ENCODE data around the gene ZNF778. TPM values are rescaled to one million over a fixed set of nuclear protein-coding genes. Genes with fewer than 3 reads are reported as not detected.

The ZNF778 gene
- total and polyA plus RNA-seq, 2 of the 8 experiments (the other 6 are each of a cell fraction or from before 2014, with no cell fraction given): 9.5 to 21.9 TPM

GRCh38 chr16:89266521-89267134 is 49.1 kb downstream of the ZNF778 start:
- peak overlapping the region; percentile 80; the same call in 1 of the 2 replicates for H4K8ac ChIP-seq (ENCODE audit: extremely low read depth, insufficient read depth, low read length)
- DNase-seq (ENCODE audit: low read depth in 1 of 2, low spot score in 2 of 2): no peak
- H2BK15ac ChIP-seq (ENCODE audit: low read length): no peak overlapping the region
- H3K56ac ChIP-seq (replicated peaks; ENCODE audit: insufficient read length, low read depth, low read length): no peak overlapping the region
- H2BK5ac ChIP-seq (ENCODE audit: low read depth, low read length): no peak overlapping the region
- H4K5ac ChIP-seq (ENCODE audit: insufficient read length, low read depth, low read length): no peak overlapping the region
- H3K27ac ChIP-seq (ENCODE audit: low read depth, low read length): no peak overlapping the region
- H3K79me1 ChIP-seq (ENCODE audit: low read depth, low read length): peaks cover 2% of the 10 kb centered on the region
- H3K4me2 ChIP-seq (ENCODE audit: insufficient read depth in 1 of 2, low read depth in 2 of 2, low read length in 2 of 2): no peak overlapping the region
- no peak overlapping the region for H2AFZ ChIP-seq (ENCODE audit: low read length)
- POLR2A ChIA-PET (ENCODE audit: partially characterized antibody): interaction anchor here (0.9 to 2.0 kb wide), 8 partner anchors 8 to 382 kb away, joined by 3 to 8 read pairs (median 4); no protein-coding TSS in a partner anchor
- FAIRE-seq: no peak
- H3K18ac ChIP-seq (ENCODE audit: extremely low read depth, low read length): no peak overlapping the region
- H3K4me1 ChIP-seq (replicated peaks in 1 of 4; ENCODE audit: control insufficient read depth in 3 of 4, insufficient read depth in 4 of 4, low read length in 3 of 4): no peaks in the 10 kb centered on the region
- no peak overlapping the region for H3K14ac ChIP-seq (ENCODE audit: insufficient read length)
- no peaks in the 10 kb centered on the region; a peak in 1 of 4 replicates for H3K9me3 ChIP-seq (ENCODE audit: insufficient read depth in 2 of 2, low read depth in 1 of 2, low read length in 1 of 2)
- no peak overlapping the region for H2AK5ac ChIP-seq (ENCODE audit: low read depth, low read length)
- H3K4ac ChIP-seq (replicated peaks; ENCODE audit: insufficient read length, low read depth, low read length): no peak overlapping the region
- CTCF ChIA-PET (ENCODE audit: partially characterized antibody): interaction anchor here (0.6 to 2.4 kb wide), 4 partner anchors 9 to 291 kb away, joined by 3 to 14 read pairs (median 6); no protein-coding TSS in a partner anchor
- H3K27me3 ChIP-seq (replicated peaks in 1 of 4; ENCODE audit: control insufficient read depth in 3 of 4, extremely low read depth in 1 of 4, insufficient read depth in 3 of 4, low read length in 3 of 4): no peaks in the 10 kb centered on the region
- H3K23me2 ChIP-seq (ENCODE audit: low read depth, low read length): no peaks in the 10 kb centered on the region
- no peak overlapping the region for H3K4me3 ChIP-seq (ENCODE audit: extremely low read depth in 1 of 4, insufficient read depth in 2 of 4, low read depth in 3 of 4, low read length in 4 of 4)
- H2BK120ac ChIP-seq (replicated peaks; ENCODE audit: low read depth, low read length): no peak overlapping the region
- H3K36me3 ChIP-seq (ENCODE audit: control insufficient read depth in 2 of 4, insufficient read depth in 4 of 4, low read length in 3 of 4): peaks cover 5 to 37% (median 22%) of the 10 kb centered on the region in 4 experiments
- H2BK12ac ChIP-seq (ENCODE audit: low read depth, low read length): no peak overlapping the region
- H3K9ac ChIP-seq (replicated peaks in 1 of 4; ENCODE audit: extremely low read depth in 1 of 4, low read depth in 3 of 4, low read length in 3 of 4): no peak overlapping the region
- 96% methylated on average over 17 of the region's 17 CpGs; no CpG with 5 or more reads in 1 of the 2 experiments for WGBS, 2 experiments (ENCODE audit: extremely low coverage in 1 of 2, insufficient coverage in 1 of 2, insufficient read length in 1 of 2, insufficient replicate concordance in 2 of 2, low coverage in 1 of 2, low lambda C conversion rate in 2 of 2, missing lambda C conversion rate in 1 of 2)
- peaks cover 3 to 9% of the 10 kb centered on the region in 2 experiments for H4K20me1 ChIP-seq (replicated peaks in 1 of 2; ENCODE audit: control insufficient read depth in 1 of 2, insufficient read depth in 2 of 2, low read length in 2 of 2)
- no peak overlapping the region for H4K91ac ChIP-seq (replicated peaks; ENCODE audit: insufficient read length, low read length)
- no peak overlapping the region for H2BK20ac ChIP-seq (ENCODE audit: low read length)
- TF ChIP-seq SIN3A (conservative IDR thresholded peaks at IDR 0.05 in 1 of 2, IDR thresholded peaks at IDR 0.05 in 1 of 2; ENCODE audit: low read depth in 1 of 2, low read length in 2 of 2) (no peak), TEAD4 (IDR thresholded peaks at IDR 0.05; ENCODE audit: low read depth, low read length) (no peak), JUND (IDR thresholded peaks at IDR 0.05; ENCODE audit: low read length) (no peak), TAF7 (optimal IDR thresholded peaks at IDR 0.05; ENCODE audit: borderline replicate concordance, low read depth, low read length) (no peak), RFX5 (IDR thresholded peaks at IDR 0.05; ENCODE audit: borderline replicate concordance, low read depth, low read length) (no peak), CREB1 (IDR thresholded peaks at IDR 0.05) (no peak), HDAC2 (IDR thresholded peaks at IDR 0.05; ENCODE audit: borderline replicate concordance in 1 of 2, low read depth in 2 of 2, low read length in 2 of 2) (no peak)
- no peaks in the 10 kb centered on the region for H3K79me2 ChIP-seq (ENCODE audit: control insufficient read depth in 1 of 2, insufficient read depth in 2 of 2, low read length in 2 of 2)
- H3K23ac ChIP-seq (ENCODE audit: insufficient read length): no peak overlapping the region
